K562 (cell line): ENCODE results near the gene EMC9. TPM values are rescaled to one million over a fixed set of nuclear protein-coding genes. Genes with fewer than 3 reads are reported as not detected.

Experiments used
- ATAC-seq: fragments of 200-7000 bp; cut with Tn5 transposase; 3 replicates; pipeline ENCODE4 v1.9.1; 2020; ENCODE audit warnings: moderate library complexity
- BruUV-seq: library from RNA; stranded (reverse); fragments of 400-500 nt; replicated peaks from 2 replicates; lab custom pipeline; 2021; lab: Mats Ljungman, UMichigan
- CTCF ChIA-PET: fragments of 300-600 bp; formaldehyde crosslinking; extraction: SDS; loops from one replicate; lab custom pipeline; 2021; ENCODE audit warnings: low intra/inter-chr PET ratio; lab: Yijun Ruan, JAX
- POLR2A ChIA-PET: fragments of 300-600, 350-650 bp; sonication (Branson Sonifier 250); formaldehyde crosslinking; extraction: SDS; loops from one replicate; lab custom pipeline; 2021; ENCODE audit warnings: antibody characterized with exemption, inconsistent platforms; lab: Yijun Ruan, JAX
- DNase-seq, 4 experiments: peaks; one replicate each; pipeline versions ENCODE4 v3.0.0 to v3.0.0-alpha.2; 2011 to 2018; ENCODE audit warnings: low spot score in 3 of 4, mixed read lengths in 3 of 4; ENCODE audit errors: extremely low read depth in 1 of 4
- FAIRE-seq: peaks from 2 replicates; lab custom pipeline; 2011; peaks lifted over from hg19 to GRCh38; lab: Jason Lieb, UNC
- H2AFZ ChIP-seq: 2 replicates; pipeline ENCODE4 v1.6.0; 2011; ENCODE audit warnings: low read depth, low read length, control low read depth, inconsistent platforms
- H3K27ac ChIP-seq: fragments of 200-600 bp; 3 replicates; pipeline ENCODE4 v1.8.0; 2011; ENCODE audit warnings: low read depth, mild to moderate bottlenecking, control low read depth, inconsistent platforms, low read length, moderate library complexity, mixed read lengths; ENCODE audit errors: extremely low read depth
- H3K27me3 ChIP-seq, 2 experiments: fragments of 300-600 bp in 1 of 2; 2 replicates in 1 of 2; 3 replicates in 1 of 2; pipeline versions ENCODE4 v1.6.0 to v1.8.0; 2011; ENCODE audit warnings: inconsistent platforms in 2 of 2, low read length in 2 of 2, mild to moderate bottlenecking in 1 of 2, mixed read lengths in 1 of 2, moderate library complexity in 1 of 2; ENCODE audit not compliant: control insufficient read depth in 2 of 2, insufficient read depth in 2 of 2
- H3K36me3 ChIP-seq: fragments of 300-600 bp; 3 replicates; pipeline ENCODE4 v1.8.0; 2011; ENCODE audit warnings: mild to moderate bottlenecking, low read length, inconsistent platforms; ENCODE audit not compliant: control insufficient read depth, insufficient read depth
- H3K4me1 ChIP-seq, 2 experiments: fragments of 200-600 bp in 1 of 2; replicated peaks in 1 of 2; 2 replicates in 1 of 2; 3 replicates in 1 of 2; pipeline versions ENCODE4 v1.5.1 to v1.8.0; 2011; ENCODE audit warnings: inconsistent platforms in 2 of 2, low read length in 2 of 2, mild to moderate bottlenecking in 1 of 2, mixed read lengths in 1 of 2, moderate library complexity in 1 of 2; ENCODE audit not compliant: control insufficient read depth in 2 of 2, insufficient read depth in 2 of 2
- H3K4me2 ChIP-seq: 2 replicates; pipeline ENCODE4 v1.6.1; 2011; ENCODE audit warnings: low read length, control low read depth, inconsistent platforms, mixed read lengths; ENCODE audit not compliant: insufficient read depth
- H3K4me3 ChIP-seq: fragments of 200-600 bp; sonication (generic), shearing (Covaris generic); 2 replicates; pipeline ENCODE4 v1.5.1; 2016; ENCODE audit warnings: control low read depth, inconsistent platforms
- H3K79me2 ChIP-seq: fragments of 200-600 bp; 3 replicates; pipeline ENCODE4 v1.8.0; 2011; ENCODE audit warnings: low read length, inconsistent platforms; ENCODE audit not compliant: control insufficient read depth, insufficient read depth
- H3K9ac ChIP-seq, 2 experiments: 2 replicates each; pipeline versions ENCODE4 v1.6.0 to v1.6.1; 2011; ENCODE audit warnings: low read depth in 2 of 2, low read length in 2 of 2, control low read depth in 1 of 2, inconsistent platforms in 1 of 2, mild to moderate bottlenecking in 1 of 2, mixed read lengths in 1 of 2; ENCODE audit not compliant: insufficient read depth in 1 of 2
- H3K9me1 ChIP-seq: one replicate; pipeline ENCODE4 v1.6.0; 2011; ENCODE audit warnings: inconsistent platforms, mild to moderate bottlenecking, low read length, moderate library complexity; ENCODE audit not compliant: control insufficient read depth, insufficient read depth
- H3K9me3 ChIP-seq: replicated peaks from 2 replicates; pipeline ENCODE4 v1.5.1; 2011; ENCODE audit warnings: low read depth, low read length, inconsistent platforms; ENCODE audit not compliant: control insufficient read depth, insufficient read depth
- H4K20me1 ChIP-seq: replicated peaks from 2 replicates; pipeline ENCODE4 v1.6.1; 2011; ENCODE audit warnings: low read length, inconsistent platforms, mixed read lengths; ENCODE audit not compliant: control insufficient read depth, insufficient read depth
- BHLHE40 ChIP-seq: IDR thresholded peaks from 2 replicates; pipeline ENCODE4 v1.6.1; 2011; ENCODE audit warnings: low read length, improper control_type of control experiment
- CCAR2 ChIP-seq: fragments of 200-400 bp; formaldehyde crosslinking; IDR thresholded peaks from 2 replicates; pipeline ENCODE4 v1.6.1; 2017; ENCODE audit warnings: mild to moderate bottlenecking, low read depth, low read length
- CGGBP1 ChIP-seq: fragments of 250-450 bp; sonication (Bioruptor Pico); IDR thresholded peaks from 2 replicates; pipeline ENCODE4 v1.9.0; 2021; ENCODE audit warnings: mild to moderate bottlenecking
- CHD7 ChIP-seq: fragments of 200-600 bp; sonication (generic); IDR thresholded peaks from one replicate; pipeline ENCODE4 v1.6.1; 2012; ENCODE audit warnings: mild to moderate bottlenecking, low read depth, low read length, inconsistent platforms
- ELF1 ChIP-seq: fragments of 200-800 bp; sonication (Bioruptor generic); IDR thresholded peaks from 2 replicates; pipeline ENCODE4 v1.6.1; 2016; ENCODE audit warnings: missing genetic modification characterization, missing compliant biosample characterization
- ELF2 ChIP-seq: fragments of 250-450 bp; sonication (Bioruptor Pico); IDR thresholded peaks from 2 replicates; pipeline ENCODE4 v1.5.0; 2021; ENCODE audit warnings: mild to moderate bottlenecking
- KLF16 ChIP-seq: IDR thresholded peaks from 2 replicates; pipeline ENCODE4 v1.6.1; 2016; ENCODE audit warnings: antibody characterized with exemption
- MED1 ChIP-seq: sonication (generic); formaldehyde crosslinking; IDR thresholded peaks from 2 replicates; pipeline ENCODE4 v1.8.1; 2023; ENCODE audit warnings: missing genetic modification reagents, borderline replicate concordance
- PHTF2 ChIP-seq: fragments of 250-450 bp; sonication (Bioruptor Pico); IDR thresholded peaks from 2 replicates; pipeline ENCODE4 v1.5.0; 2021; ENCODE audit warnings: mild to moderate bottlenecking
- PRPF4 ChIP-seq: fragments of 200-400 bp; formaldehyde crosslinking; IDR thresholded peaks from one replicate; pipeline ENCODE4 v1.6.1; 2017; ENCODE audit warnings: low read length, low read depth, mild to moderate bottlenecking; ENCODE audit not compliant: insufficient read depth, poor library complexity, severe bottlenecking
- ZNF431 ChIP-seq: sonication (generic); formaldehyde crosslinking; IDR thresholded peaks from 2 replicates; pipeline ENCODE4 v1.8.0; 2022; ENCODE audit warnings: mild to moderate bottlenecking, missing genetic modification reagents
- WGBS: fragments of 100-300 bp; shearing (Covaris generic); methylation state at CpG from one replicate; pipeline ENCODE4 v1.1.6; 2016; ENCODE audit warnings: low coverage, mixed read lengths; ENCODE audit not compliant: insufficient coverage; ENCODE audit errors: missing lambda C conversion rate; 5-methylcytosine and 5-hydroxymethylcytosine counted together
- in situ Hi-C: fragments of 300-500 bp; cut with MboI; formaldehyde crosslinking; loops from 4 replicates; pipeline ENCODE4 v1.15.0; 2018; ENCODE audit warnings: inconsistent platforms, mixed read lengths
- intact Hi-C: fragments of 100-400 bp; cut with micrococcal nuclease; formaldehyde crosslinking; loops from 2 replicates; pipeline ENCODE4 v1.14.2; 2022
- polyA plus RNA-seq, 8 experiments: library from polyadenylated mRNA; depleted of rRNA in 4 of 8; stranded (reverse) in 5 of 8; unstranded in 3 of 8; fragments of >200 nt; fragmentation: Nextera tagmentation in 2 of 8; fragmentation: Illumina TruSeq in 1 of 8; extraction: Ambion mirVana in 2 of 8; extraction: Trizol in 1 of 8; gene quantifications; 2 replicates each; pipeline versions ENCODE4 v1.2.1 to v1.2.3, GENCODE V29; 2011 to 2014; ENCODE audit warnings: inconsistent platforms in 1 of 8, missing spikeins in 1 of 8
- total RNA-seq, 7 experiments: library from RNA; depleted of rRNA in 6 of 7; stranded (reverse); fragments of >200 nt in 6 of 7; fragmentation: Illumina TruSeq in 2 of 7; extraction: Trizol in 2 of 7; gene quantifications; 2 replicates each; pipeline versions ENCODE4 v1.2.1 to v1.2.3, GENCODE V29; 2011 to 2021; ENCODE audit warnings: low replicate concordance in 1 of 7

EMC9 gene
- total and polyA plus RNA-seq, 9 of the 15 experiments (the other 6 are each of a cell fraction or from before 2014, with no cell fraction given) = 3.1 to 13.2 (median 7.8) TPM

- BruUV-seq = no TSS peak
- Histone ChIP-seq H3K27ac (no peak overlapping the region), H3K9ac (peak overlapping the region in 1 of 2 experiments; percentile 64; a peak in 2 of 4 replicates), H2AFZ (no peak overlapping the region), H3K79me2 (no peaks in the 10 kb centered on the region), H3K9me1 (no peaks in the 10 kb centered on the region), H3K9me3 (no peaks in the 10 kb centered on the region), H3K4me2 (no peak overlapping the region), H3K27me3 (no peaks in the 10 kb centered on the region), H3K4me3 (no peak overlapping the region), H3K4me1 (peaks cover 4 to 18% of the 10 kb centered on the region in 2 experiments; a peak in 4 of 5 replicates), H3K36me3 (no peaks in the 10 kb centered on the region), H4K20me1 (no peaks in the 10 kb centered on the region)
- DNase-seq = no peak
- ChIA-PET CTCF (no interaction called here), POLR2A (interaction anchor here (0.6 to 0.7 kb wide), 3 partner anchors 10 to 139 kb away, joined by 3 read pairs; no protein-coding TSS in a partner anchor)
- intact Hi-C loops = no loop called here
- in situ Hi-C loops = no loop called here
- FAIRE-seq = no peak
- 20% methylated on average over 5 of the region's 7 CpGs for WGBS
- ATAC-seq = no peak
- no peak for TF ChIP-seq KLF16
- no peak for TF ChIP-seq ZNF431 (CRISPR knock-in tag)
- TF ChIP-seq PHTF2 (CRISPR knock-in tag) = no peak
- no peak for TF ChIP-seq CGGBP1 (CRISPR knock-in tag)
- TF ChIP-seq CHD7 = no peak
- no peak for TF ChIP-seq BHLHE40
- TF ChIP-seq MED1 (CRISPR knock-in tag) = no peak
- TF ChIP-seq PRPF4 = no peak
- TF ChIP-seq CCAR2 = no peak
- no peak for TF ChIP-seq ELF1 (tag)
- no peak for TF ChIP-seq ELF2
Observed at GRCh38 chr14:24130717-24131548, 10.5 kb downstream of the EMC9 start.
